ENCODE data around the gene CAB39.
"Not testable (repeated sequence)": the region's sequence is repeated elsewhere in the genome, so short reads cannot be mapped to it uniquely, and the experiment has no call there.

Gene CAB39

DNA sequence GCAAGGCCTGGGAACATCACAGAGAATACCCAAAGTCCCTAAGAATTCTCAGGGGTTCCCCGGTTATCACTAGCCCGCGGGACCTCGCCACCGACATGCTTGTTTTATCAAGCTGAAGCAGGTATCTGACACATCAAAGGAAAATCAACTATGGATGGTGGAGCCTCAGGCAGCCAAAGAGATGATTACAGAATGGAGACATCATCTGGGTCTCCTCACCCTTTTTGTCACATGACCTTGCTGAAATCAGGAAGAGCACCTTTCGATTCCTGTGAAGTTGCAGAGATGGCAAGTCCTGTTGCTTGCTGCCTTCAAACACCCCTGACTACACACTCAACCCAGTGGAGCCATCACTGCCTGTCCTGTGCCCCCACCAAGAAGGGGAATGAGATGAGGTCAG lies 19.2 kb upstream of the CAB39 start:
- Mint-ChIP-seq H3K36me3 (ENCODE audit: low read depth) (peaks cover 6% of the 10 kb centered on the region), H3K9me3 (peaks cover 4% of the 10 kb centered on the region), H3K27ac (peak overlapping the region; percentile 83), H3K4me1 (ENCODE audit: low read depth) (peaks cover 32% of the 10 kb centered on the region), H3K27me3 (ENCODE audit: low read depth) (no peaks in the 10 kb centered on the region), H3K4me3 (no peak overlapping the region)

DNA sequence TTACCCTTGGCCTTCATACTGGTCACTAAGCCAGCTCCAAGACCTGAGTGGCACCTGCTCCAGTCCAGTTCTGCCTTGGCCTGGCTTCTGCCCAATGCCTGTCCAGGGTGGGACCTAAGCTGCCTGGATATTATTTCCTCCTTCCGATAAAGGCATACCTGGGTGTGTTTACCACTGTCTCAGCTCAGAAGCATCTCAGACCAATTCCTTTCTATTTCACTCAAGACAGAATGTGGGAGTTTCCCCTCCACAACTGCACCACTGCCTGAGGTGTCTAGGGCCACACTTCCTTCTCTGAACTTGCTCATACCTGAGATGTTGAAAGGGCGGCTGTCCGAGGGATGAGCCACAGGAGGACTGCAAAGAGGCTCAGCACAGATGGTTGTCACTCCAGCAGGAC lies 18.4 kb upstream of the CAB39 start:
- Mint-ChIP-seq H3K9me3 (peaks cover 4% of the 10 kb centered on the region), H3K4me3 (peak overlapping the region; percentile 58), H3K27ac (peak overlapping the region; percentile 83)

DNA sequence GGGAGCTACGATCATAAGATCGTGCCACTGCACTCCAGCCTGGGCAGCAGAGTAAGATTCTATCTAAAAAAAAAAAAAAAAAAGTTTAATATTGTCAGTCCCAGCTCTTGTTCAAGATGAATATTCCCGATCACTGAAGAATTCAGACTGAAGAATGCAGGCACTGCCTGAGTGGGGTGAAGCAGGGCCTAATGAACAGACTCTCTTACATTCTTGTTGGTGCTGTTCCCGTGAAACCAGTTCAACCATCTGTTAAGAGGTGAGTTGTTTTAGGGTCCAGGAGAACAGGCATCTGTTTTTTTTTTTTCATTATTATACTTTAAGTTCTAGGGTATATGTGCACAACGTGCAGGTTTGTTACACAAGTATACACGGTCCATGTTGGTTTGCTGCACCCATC lies 17.1 kb upstream of the CAB39 start:
- Mint-ChIP-seq H3K36me3 (ENCODE audit: low read depth) (peaks cover 6% of the 10 kb centered on the region), H3K27ac (no peak overlapping the region), H3K4me3 (no peak overlapping the region), H3K9me3 (peaks cover 4% of the 10 kb centered on the region), H3K4me1 (ENCODE audit: low read depth) (peaks cover 33% of the 10 kb centered on the region), H3K27me3 (ENCODE audit: low read depth) (no peaks in the 10 kb centered on the region)

More for the DNA sequence above, 18.4 kb upstream of the CAB39 start:
- no peaks in the 10 kb centered on the region for H3K27me3 Mint-ChIP-seq (ENCODE audit: low read depth)
- peaks cover 35% of the 10 kb centered on the region for H3K4me1 Mint-ChIP-seq (ENCODE audit: low read depth)
- H3K36me3 Mint-ChIP-seq (ENCODE audit: low read depth) = peaks cover 6% of the 10 kb centered on the region

DNA sequence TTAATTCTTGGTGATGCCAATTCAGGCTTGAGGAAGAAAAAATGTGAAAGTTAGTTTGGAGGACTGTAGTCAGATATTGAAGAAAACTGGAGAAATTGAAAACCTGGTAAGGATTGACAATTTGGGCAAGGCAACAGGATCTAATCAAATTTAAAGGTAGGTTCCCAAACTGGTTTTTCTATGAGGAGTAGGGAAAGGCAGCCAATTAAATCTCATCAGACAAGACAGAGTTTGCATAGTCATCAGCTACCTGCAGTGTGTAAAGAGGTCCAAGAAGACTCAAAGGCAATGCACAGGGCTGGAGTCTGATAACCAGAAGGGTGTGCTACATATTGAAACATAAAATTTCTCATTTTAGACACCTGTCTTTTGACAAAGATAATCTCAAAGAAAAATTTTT lies 16.0 kb upstream of the CAB39 start:
- H3K9me3 Mint-ChIP-seq = peaks cover 8% of the 10 kb centered on the region
- H3K36me3 Mint-ChIP-seq (ENCODE audit: low read depth) = peaks cover 6% of the 10 kb centered on the region
- H3K4me3 Mint-ChIP-seq = no peak overlapping the region
- H3K27ac Mint-ChIP-seq = peak overlapping the region; percentile 12
- no peaks in the 10 kb centered on the region for H3K27me3 Mint-ChIP-seq (ENCODE audit: low read depth)
- peaks cover 32% of the 10 kb centered on the region for H3K4me1 Mint-ChIP-seq (ENCODE audit: low read depth)

DNA sequence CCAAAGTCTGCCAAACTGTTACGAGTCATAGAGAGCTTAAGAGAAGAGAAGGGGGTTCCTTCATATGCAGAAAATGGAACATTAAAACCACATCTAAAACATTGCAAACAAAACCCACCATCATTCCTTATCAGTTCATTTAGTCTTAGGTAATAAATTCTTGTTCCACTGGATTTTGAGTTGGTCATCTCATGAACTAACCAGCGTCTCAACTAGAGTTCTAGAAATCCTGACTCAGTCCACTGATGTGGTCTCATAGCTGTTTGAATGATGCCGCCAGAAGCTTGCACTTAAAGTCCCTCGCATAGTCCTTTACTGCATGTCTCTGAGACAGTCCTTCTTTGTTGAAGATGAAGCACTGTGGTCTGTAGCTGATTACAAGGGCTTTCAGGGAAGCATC lies 15.0 kb upstream of the CAB39 start:
- Mint-ChIP-seq H3K27me3 (ENCODE audit: low read depth) (no peaks in the 10 kb centered on the region), H3K36me3 (ENCODE audit: low read depth) (peaks cover 14% of the 10 kb centered on the region), H3K9me3 (peaks cover 15% of the 10 kb centered on the region), H3K4me3 (no peak overlapping the region), H3K27ac (no peak overlapping the region), H3K4me1 (ENCODE audit: low read depth) (peaks cover 31% of the 10 kb centered on the region)

DNA sequence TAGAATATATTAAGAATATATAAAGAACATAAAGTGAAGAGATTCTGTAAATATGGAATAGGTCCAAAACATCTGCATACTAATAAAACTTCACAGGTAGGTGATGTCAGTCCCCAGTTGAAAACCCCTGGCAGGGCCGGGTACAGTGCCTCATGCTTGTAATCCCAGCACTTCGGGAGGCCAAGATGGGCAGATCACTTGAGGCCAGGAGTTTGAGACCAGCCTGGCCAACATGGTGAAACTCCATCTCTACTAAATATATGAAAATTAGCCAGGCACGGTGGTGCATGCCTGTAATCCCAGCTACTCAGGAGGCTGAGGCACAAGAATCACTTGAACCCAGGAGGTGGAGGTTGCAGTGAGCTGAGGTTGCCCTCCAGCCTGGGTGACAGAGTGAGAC lies 13.9 kb upstream of the CAB39 start:
- peaks cover 26% of the 10 kb centered on the region for H3K4me1 Mint-ChIP-seq (ENCODE audit: low read depth)
- H3K9me3 Mint-ChIP-seq = peaks cover 19% of the 10 kb centered on the region
- not testable (repeated sequence) for H3K27ac Mint-ChIP-seq; H3K27me3 Mint-ChIP-seq (ENCODE audit: low read depth); H3K4me3 Mint-ChIP-seq
- H3K36me3 Mint-ChIP-seq (ENCODE audit: low read depth) = peaks cover 19% of the 10 kb centered on the region

DNA sequence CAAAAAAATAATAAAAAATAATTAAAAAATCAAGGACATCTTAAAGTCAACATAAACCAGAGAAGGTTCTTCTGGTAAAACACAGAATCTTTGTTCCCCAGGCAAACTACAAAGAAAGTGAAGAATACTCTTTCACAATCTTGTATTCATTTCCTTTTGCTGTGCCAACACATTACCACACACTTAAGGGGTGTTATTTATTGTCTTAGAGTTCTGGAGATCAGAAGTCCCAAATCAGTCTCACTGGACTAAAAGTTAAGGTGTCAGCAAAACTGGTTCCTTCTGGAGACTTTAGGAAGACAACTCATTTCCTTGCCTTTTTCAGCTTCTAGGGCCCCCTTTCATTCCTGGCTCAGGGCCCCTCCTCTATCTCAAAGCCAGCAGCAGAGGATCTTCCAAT lies 12.2 kb upstream of the CAB39 start:
- H3K4me3 Mint-ChIP-seq = no peak overlapping the region
- H3K27ac Mint-ChIP-seq = no peak overlapping the region
- H3K27me3 Mint-ChIP-seq (ENCODE audit: low read depth) = no peaks in the 10 kb centered on the region
- peaks cover 21% of the 10 kb centered on the region for H3K9me3 Mint-ChIP-seq
- peaks cover 16% of the 10 kb centered on the region for H3K36me3 Mint-ChIP-seq (ENCODE audit: low read depth)
- H3K4me1 Mint-ChIP-seq (ENCODE audit: low read depth) = peaks cover 21% of the 10 kb centered on the region

DNA sequence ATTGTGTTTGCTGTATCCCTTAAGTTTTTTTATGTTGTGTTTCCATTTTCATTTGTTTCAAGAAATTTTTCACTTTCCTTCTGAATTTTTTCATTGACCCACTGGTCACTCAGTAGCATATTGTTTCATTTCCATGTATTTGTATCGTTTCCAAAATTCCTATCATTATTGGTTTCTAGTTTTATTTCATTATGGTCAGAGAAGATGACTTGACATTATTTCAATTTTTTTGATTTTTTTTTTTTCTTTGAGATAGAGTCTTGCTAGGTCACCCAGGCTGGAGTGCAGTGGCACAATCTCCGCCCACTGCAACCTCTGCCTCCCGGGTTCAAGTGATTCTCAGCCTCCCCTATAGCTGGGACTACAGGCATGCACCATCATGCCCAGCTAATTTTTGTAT lies 11.3 kb upstream of the CAB39 start:
- peaks cover 27% of the 10 kb centered on the region for H3K9me3 Mint-ChIP-seq
- H3K27ac Mint-ChIP-seq = no peak overlapping the region
- no peaks in the 10 kb centered on the region for H3K27me3 Mint-ChIP-seq (ENCODE audit: low read depth)
- no peak overlapping the region for H3K4me3 Mint-ChIP-seq
- peaks cover 16% of the 10 kb centered on the region for H3K36me3 Mint-ChIP-seq (ENCODE audit: low read depth)
- H3K4me1 Mint-ChIP-seq (ENCODE audit: low read depth) = peaks cover 19% of the 10 kb centered on the region

DNA sequence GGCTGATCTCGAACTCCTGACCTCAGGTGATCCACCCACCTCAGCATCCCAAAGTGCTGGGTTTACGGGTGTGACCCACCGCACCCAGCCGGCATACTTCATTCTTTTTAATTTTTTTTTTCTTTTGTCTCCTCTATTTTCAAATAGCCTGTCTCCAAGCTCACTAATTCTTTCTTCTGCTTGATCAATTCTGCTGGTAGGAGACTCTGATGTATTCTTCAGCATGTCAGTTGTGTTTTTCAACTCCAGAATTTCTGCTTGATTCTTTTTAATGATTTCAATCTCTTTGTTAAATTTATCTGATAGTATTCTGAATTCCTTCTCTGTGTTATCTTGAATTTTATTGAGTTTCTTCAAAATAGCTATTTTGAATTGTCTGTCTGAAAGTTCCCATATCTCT lies 10.2 kb upstream of the CAB39 start:
- H3K36me3 Mint-ChIP-seq (ENCODE audit: low read depth) = peaks cover 17% of the 10 kb centered on the region
- not testable (repeated sequence) for H3K4me3 Mint-ChIP-seq; H3K27me3 Mint-ChIP-seq (ENCODE audit: low read depth); H3K27ac Mint-ChIP-seq
- peaks cover 15% of the 10 kb centered on the region for H3K4me1 Mint-ChIP-seq (ENCODE audit: low read depth)
- H3K9me3 Mint-ChIP-seq = peaks cover 27% of the 10 kb centered on the region

DNA sequence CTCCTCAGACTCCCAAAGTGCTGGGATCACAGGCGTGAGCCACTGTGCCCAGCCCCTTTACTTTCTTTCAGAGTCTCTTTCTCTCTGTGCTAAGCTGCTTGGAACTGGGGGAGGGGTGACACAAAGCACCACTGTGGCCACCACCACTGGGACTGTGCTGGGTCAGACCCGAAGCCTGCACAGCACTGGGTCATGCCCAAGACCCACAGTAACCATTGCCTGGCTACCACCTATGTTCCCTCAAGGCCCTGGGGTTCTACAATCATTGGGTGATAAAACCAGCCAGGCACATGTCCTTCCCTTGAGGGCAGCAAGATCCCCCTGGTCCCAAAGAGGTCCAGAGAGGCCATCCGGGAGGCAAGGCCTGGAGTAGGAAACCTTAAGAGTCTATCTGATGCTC lies 9.1 kb upstream of the CAB39 start:
- no peak overlapping the region for H3K4me3 Mint-ChIP-seq
- peaks cover 21% of the 10 kb centered on the region for H3K36me3 Mint-ChIP-seq (ENCODE audit: low read depth)
- no peaks in the 10 kb centered on the region for H3K27me3 Mint-ChIP-seq (ENCODE audit: low read depth)
- peaks cover 16% of the 10 kb centered on the region for H3K4me1 Mint-ChIP-seq (ENCODE audit: low read depth)
- H3K27ac Mint-ChIP-seq = no peak overlapping the region
- H3K9me3 Mint-ChIP-seq = peaks cover 27% of the 10 kb centered on the region

DNA sequence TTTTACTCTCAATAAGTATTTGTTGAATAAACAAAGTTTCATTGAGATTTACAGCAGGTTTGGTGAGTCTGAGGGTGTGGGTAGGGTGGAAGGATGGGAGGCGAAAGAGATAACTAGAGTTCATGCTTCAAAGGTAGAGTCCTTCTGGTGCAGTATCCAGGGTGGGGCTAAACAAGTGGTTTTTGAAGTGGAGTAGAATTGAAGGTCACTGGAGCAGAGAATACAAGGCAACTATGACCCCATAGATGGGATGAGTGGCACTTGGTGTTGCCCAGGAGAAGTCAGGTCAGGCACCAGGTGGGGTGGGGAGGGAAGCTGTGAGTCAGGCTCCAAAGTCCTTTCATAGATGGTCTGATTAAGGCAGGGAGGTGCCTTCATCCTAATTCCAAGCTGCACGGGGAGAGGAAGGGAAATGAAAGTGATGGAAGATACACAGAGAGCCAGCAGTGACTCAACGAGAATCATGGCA lies 6.6 kb upstream of the CAB39 start:
- H3K27ac Mint-ChIP-seq = no peak overlapping the region
- no peaks in the 10 kb centered on the region for H3K27me3 Mint-ChIP-seq (ENCODE audit: low read depth)
- H3K4me1 Mint-ChIP-seq (ENCODE audit: low read depth) = peaks cover 8% of the 10 kb centered on the region
- H3K9me3 Mint-ChIP-seq = peaks cover 27% of the 10 kb centered on the region
- H3K36me3 Mint-ChIP-seq (ENCODE audit: low read depth) = peaks cover 21% of the 10 kb centered on the region
- H3K4me3 Mint-ChIP-seq = no peak overlapping the region

DNA sequence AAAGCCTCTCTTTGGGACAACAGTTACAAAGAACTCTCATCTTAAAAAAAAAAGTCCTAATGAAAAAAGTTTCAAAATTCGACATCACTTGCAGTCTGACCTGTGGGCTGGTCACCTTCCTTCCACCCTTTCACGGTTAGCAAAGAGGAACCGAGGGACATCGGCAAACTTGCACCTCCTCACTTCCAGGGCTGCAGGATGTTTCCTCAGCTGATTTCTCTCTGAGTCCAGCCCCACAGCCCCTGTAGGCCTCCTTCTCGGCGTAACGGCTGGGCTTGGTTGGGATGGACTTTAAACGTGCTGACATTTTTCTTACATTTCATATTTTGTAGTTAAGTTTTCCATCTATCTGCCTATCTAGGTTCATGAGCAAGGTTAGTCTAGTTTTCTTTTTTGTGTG lies 5.7 kb upstream of the CAB39 start:
- Mint-ChIP-seq H3K9me3 (peaks cover 21% of the 10 kb centered on the region), H3K4me3 (no peak overlapping the region), H3K27me3 (ENCODE audit: low read depth) (no peaks in the 10 kb centered on the region), H3K27ac (no peak overlapping the region), H3K36me3 (ENCODE audit: low read depth) (peaks cover 22% of the 10 kb centered on the region), H3K4me1 (ENCODE audit: low read depth) (peaks cover 12% of the 10 kb centered on the region)

DNA sequence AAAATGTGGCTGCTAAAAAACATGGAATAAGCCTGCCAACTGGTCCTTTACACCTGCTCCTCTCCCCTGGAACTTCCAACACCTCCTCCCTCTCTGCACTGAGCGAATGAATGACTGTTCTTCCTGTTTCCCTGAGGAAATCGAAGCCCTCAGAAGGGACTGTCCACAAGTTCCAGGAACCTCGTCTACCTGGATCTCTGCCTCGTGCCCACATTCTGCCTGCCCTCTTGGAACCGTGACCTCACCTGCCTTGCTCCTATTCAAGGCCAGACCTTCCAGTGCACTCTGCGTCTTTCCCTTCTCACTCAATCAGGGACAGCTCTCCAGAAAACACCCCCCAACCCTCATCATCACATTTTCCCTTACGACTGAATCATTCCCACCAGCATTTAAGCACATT lies 4.4 kb upstream of the CAB39 start:
- H3K27ac Mint-ChIP-seq = no peak overlapping the region
- H3K4me1 Mint-ChIP-seq (ENCODE audit: low read depth) = peaks cover 18% of the 10 kb centered on the region
- peaks cover 13% of the 10 kb centered on the region for H3K9me3 Mint-ChIP-seq
- H3K27me3 Mint-ChIP-seq (ENCODE audit: low read depth) = no peaks in the 10 kb centered on the region
- H3K36me3 Mint-ChIP-seq (ENCODE audit: low read depth) = peaks cover 12% of the 10 kb centered on the region
- H3K4me3 Mint-ChIP-seq = no peak overlapping the region

DNA sequence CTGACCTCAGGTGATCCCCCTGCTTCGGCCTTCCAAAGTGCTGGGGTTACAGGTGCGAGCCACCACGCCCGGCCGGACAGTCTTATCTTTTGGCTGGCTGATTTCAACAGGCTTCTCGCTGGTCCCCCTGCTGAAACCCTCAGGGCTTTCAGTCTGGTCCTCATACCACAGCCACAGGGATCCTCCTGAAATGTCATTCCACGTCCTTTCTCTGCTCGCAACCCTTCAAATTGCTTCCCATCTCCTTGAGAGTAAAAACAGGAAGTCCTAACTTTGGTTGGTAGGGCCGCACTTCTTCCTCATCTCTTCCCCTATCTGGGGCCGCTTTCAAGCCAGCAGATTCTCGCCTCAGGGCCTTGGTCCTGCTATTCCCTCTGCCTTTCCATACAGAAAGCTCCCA lies 1.4 kb upstream of the CAB39 start:
- H3K4me1 Mint-ChIP-seq (ENCODE audit: low read depth) = peaks cover 26% of the 10 kb centered on the region
- H3K36me3 Mint-ChIP-seq (ENCODE audit: low read depth) = peaks cover 29% of the 10 kb centered on the region
- H3K27ac Mint-ChIP-seq = peak overlapping the region; percentile 78
- H3K9me3 Mint-ChIP-seq = no peaks in the 10 kb centered on the region
- H3K27me3 Mint-ChIP-seq (ENCODE audit: low read depth) = no peaks in the 10 kb centered on the region
- peak overlapping the region; percentile 51 for H3K4me3 Mint-ChIP-seq

DNA sequence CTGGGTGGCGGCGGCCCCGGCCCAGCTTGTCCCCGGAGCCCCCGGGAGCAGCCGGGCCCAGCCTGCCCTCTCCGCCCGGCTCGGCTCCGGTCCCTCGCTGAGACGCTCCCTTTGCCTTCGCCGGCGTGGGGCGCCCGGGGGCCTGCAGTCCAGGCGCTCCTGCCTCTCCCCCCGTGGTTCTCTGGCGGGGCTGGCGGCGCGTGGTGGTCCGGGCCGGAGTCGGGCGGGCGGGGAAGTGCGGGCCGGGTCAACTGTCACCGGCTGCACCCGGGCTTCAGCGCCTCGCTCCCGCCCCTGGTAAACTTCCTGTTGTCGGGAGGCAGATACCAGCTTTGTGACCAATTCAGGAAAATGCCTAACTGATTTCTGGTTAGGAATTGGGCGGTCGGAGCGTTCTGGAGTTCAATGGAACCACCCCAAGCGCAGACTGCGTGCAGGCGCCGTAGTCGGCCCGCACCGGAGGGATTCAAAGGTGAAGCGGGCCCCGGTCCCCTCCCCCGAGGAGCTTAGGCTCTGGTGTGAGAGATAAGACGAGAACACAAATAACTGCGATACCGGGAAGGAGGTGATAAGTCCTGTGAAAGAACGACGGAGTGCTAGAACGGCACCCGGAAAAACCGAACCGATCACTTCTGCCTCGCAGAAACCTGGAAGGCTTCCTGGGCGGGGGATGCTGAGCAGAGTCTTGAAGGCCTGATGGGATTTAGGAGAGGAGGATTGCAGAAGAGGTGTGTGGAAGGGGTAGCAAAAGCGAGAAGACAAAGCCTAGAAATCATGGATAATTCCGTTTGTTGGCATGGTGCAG lies 891 bp downstream of the CAB39 start:
- Mint-ChIP-seq H3K27ac (peak overlapping the region; percentile 93), H3K4me3 (peak overlapping the region; percentile 98), H3K36me3 (ENCODE audit: low read depth) (peaks cover 31% of the 10 kb centered on the region), H3K4me1 (ENCODE audit: low read depth) (peaks cover 40% of the 10 kb centered on the region), H3K9me3 (no peaks in the 10 kb centered on the region), H3K27me3 (ENCODE audit: low read depth) (no peaks in the 10 kb centered on the region)
